IMR-90 (cell line): ENCODE measurements around the gene RTF1. TPM values are rescaled to one million over a fixed set of nuclear protein-coding genes. Genes with fewer than 3 reads are reported as not detected.
A peak's percentile ranks its signal among the peaks of the same experiment; 100 is the strongest.

Source experiments
- ATAC-seq: fragments of 200-7000 bp; cut with Tn5 transposase; 2 replicates; pipeline ENCODE4 v1.9.1; 2020; ENCODE audit warnings: low read depth, mild to moderate bottlenecking, moderate library complexity
- BruUV-seq: library from RNA; stranded (reverse); fragments of 400-500 nt; replicated peaks from 2 replicates; lab custom pipeline; 2021; lab: Mats Ljungman, UMichigan
- CTCF ChIA-PET: fragments of 300-600 bp; formaldehyde crosslinking; extraction: SDS; loops from one replicate; lab custom pipeline; 2021; ENCODE audit warnings: antibody characterized with exemption; lab: Yijun Ruan, JAX
- POLR2A ChIA-PET: fragments of 300-600 bp; sonication (Branson Sonifier 250); formaldehyde crosslinking; loops from one replicate; lab custom pipeline; 2022; ENCODE audit warnings: antibody characterized with exemption; ENCODE audit not compliant: unreplicated experiment; lab: Charles Lee
- DNase-seq: peaks from one replicate; pipeline ENCODE4 v3.0.0; 2013
- H2AFZ ChIP-seq: replicated peaks from 2 replicates; pipeline ENCODE3; 2013; ENCODE audit warnings: low read length, mild to moderate bottlenecking; ENCODE audit not compliant: poor library complexity
- H2AK5ac ChIP-seq: 2 replicates; pipeline ENCODE4 v1.6.1; 2013; ENCODE audit warnings: low read depth, low read length, inconsistent platforms
- H2AK9ac ChIP-seq: replicated peaks from 2 replicates; pipeline ENCODE3; 2013; ENCODE audit warnings: mild to moderate bottlenecking, low read depth, low read length, moderate library complexity; ENCODE audit not compliant: poor library complexity
- H2BK120ac ChIP-seq: 2 replicates; pipeline ENCODE4 v1.6.1; 2013; ENCODE audit warnings: low read depth, low read length, inconsistent platforms
- H2BK15ac ChIP-seq: 3 replicates; pipeline ENCODE4 v1.6.1; 2013; ENCODE audit warnings: low read depth, low read length, inconsistent platforms
- H2BK20ac ChIP-seq: 2 replicates; pipeline ENCODE4 v1.6.1; 2013; ENCODE audit warnings: low read depth, mild to moderate bottlenecking, inconsistent platforms, low read length, moderate library complexity
- H2BK5ac ChIP-seq: 2 replicates; pipeline ENCODE4 v1.6.1; 2013; ENCODE audit warnings: mild to moderate bottlenecking, low read depth, low read length, inconsistent platforms; ENCODE audit not compliant: poor library complexity, severe bottlenecking
- H3K14ac ChIP-seq: replicated peaks from 2 replicates; pipeline ENCODE4 v1.6.1; 2013; ENCODE audit warnings: low read depth, low read length, inconsistent platforms
- H3K18ac ChIP-seq: 2 replicates; pipeline ENCODE4 v1.6.1; 2013; ENCODE audit warnings: low read depth, low read length, control low read depth
- H3K23ac ChIP-seq: 2 replicates; pipeline ENCODE4 v1.6.1; 2013; ENCODE audit warnings: low read depth, low read length, inconsistent platforms
- H3K27ac ChIP-seq: 2 replicates; pipeline ENCODE4 v1.5.1; 2013; ENCODE audit warnings: mild to moderate bottlenecking, control low read depth, low read length; ENCODE audit not compliant: insufficient read depth
- H3K27me3 ChIP-seq: 2 replicates; pipeline ENCODE4 v1.6.1; 2013; ENCODE audit warnings: low read length; ENCODE audit not compliant: control insufficient read depth, insufficient read depth
- H3K36me3 ChIP-seq: 2 replicates; pipeline ENCODE4 v1.6.1; 2013; ENCODE audit warnings: low read length, mixed read lengths; ENCODE audit not compliant: control insufficient read depth, insufficient read depth
- H3K4ac ChIP-seq: 2 replicates; pipeline ENCODE4 v1.6.1; 2013; ENCODE audit warnings: low read depth, low read length, inconsistent platforms
- H3K4me1 ChIP-seq: 2 replicates; pipeline ENCODE4 v1.6.1; 2013; ENCODE audit warnings: low read length, mixed read lengths; ENCODE audit not compliant: control insufficient read depth, insufficient read depth
- H3K4me2 ChIP-seq: 2 replicates; pipeline ENCODE4 v1.6.1; 2013; ENCODE audit warnings: low read depth, mild to moderate bottlenecking, control low read depth, low read length, moderate library complexity
- H3K4me3 ChIP-seq: 2 replicates; pipeline ENCODE4 v1.5.1; 2013; ENCODE audit warnings: low read depth, mild to moderate bottlenecking, control low read depth, low read length, moderate library complexity; ENCODE audit not compliant: insufficient read depth
- H3K56ac ChIP-seq: 2 replicates; pipeline ENCODE4 v1.6.1; 2013; ENCODE audit warnings: low read length, inconsistent platforms; ENCODE audit not compliant: insufficient read depth; ENCODE audit errors: extremely low read depth
- H3K79me1 ChIP-seq, 2 experiments: 2 replicates each; pipeline ENCODE4 v1.6.1; 2013; ENCODE audit warnings: low read length in 2 of 2, inconsistent platforms in 1 of 2, low read depth in 1 of 2
- H3K9ac ChIP-seq: 2 replicates; pipeline ENCODE4 v1.6.1; 2013; ENCODE audit warnings: low read depth, low read length, control low read depth
- H3K9me1 ChIP-seq: 2 replicates; pipeline ENCODE4 v1.6.1; 2013; ENCODE audit warnings: low read length, inconsistent platforms; ENCODE audit not compliant: insufficient read depth
- H3K9me3 ChIP-seq: 2 replicates; pipeline ENCODE4 v1.6.1; 2013; ENCODE audit warnings: low read length; ENCODE audit not compliant: control insufficient read depth, insufficient read depth
- H4K20me1 ChIP-seq: 2 replicates; pipeline ENCODE4 v1.6.1; 2013; ENCODE audit warnings: low read length, inconsistent platforms; ENCODE audit not compliant: insufficient read depth
- H4K5ac ChIP-seq: 2 replicates; pipeline ENCODE4 v1.6.1; 2013; ENCODE audit warnings: mild to moderate bottlenecking, low read depth, low read length, control low read depth
- H4K8ac ChIP-seq, 2 experiments: 2 replicates each; pipeline ENCODE4 v1.6.1; 2013; ENCODE audit warnings: low read depth in 2 of 2, low read length in 2 of 2, control low read depth in 1 of 2, inconsistent platforms in 1 of 2
- H4K91ac ChIP-seq: 2 replicates; pipeline ENCODE4 v1.6.1; 2013; ENCODE audit warnings: low read depth, low read length, inconsistent platforms; ENCODE audit not compliant: insufficient read depth
- BHLHE40 ChIP-seq: fragments of 150-350 bp; IDR thresholded peaks from 2 replicates; pipeline ENCODE4 v1.6.1; 2016; ENCODE audit warnings: mild to moderate bottlenecking, low read depth, low read length
- CHD1 ChIP-seq: IDR thresholded peaks from 2 replicates; pipeline ENCODE4 v1.6.1; 2012; ENCODE audit warnings: low read depth, low read length, improper control_type of control experiment
- ELK1 ChIP-seq: fragments of 150-350 bp; IDR thresholded peaks from 2 replicates; pipeline ENCODE4 v1.6.1; 2016; ENCODE audit warnings: low read depth, mild to moderate bottlenecking, low read length, moderate library complexity, borderline replicate concordance
- MXI1 ChIP-seq: IDR thresholded peaks from 2 replicates; pipeline ENCODE4 v1.6.1; 2012; ENCODE audit warnings: low read depth, mild to moderate bottlenecking, low read length, moderate library complexity, borderline replicate concordance
- POLR2A ChIP-seq: IDR thresholded peaks from 2 replicates; pipeline ENCODE4 v1.6.1; 2012; ENCODE audit warnings: mild to moderate bottlenecking, low read depth, low read length
- RAD21 ChIP-seq: IDR thresholded peaks from 2 replicates; pipeline ENCODE4 v1.6.1; 2012; ENCODE audit warnings: low read length, improper control_type of control experiment
- SMC3 ChIP-seq: fragments of 150-350 bp; IDR thresholded peaks from 2 replicates; pipeline ENCODE4 v1.6.1; 2016; ENCODE audit warnings: low read depth, mild to moderate bottlenecking, antibody characterized with exemption, low read length, moderate library complexity
- WGBS, 2 experiments: methylation state at CpG; one replicate each; pipeline versions ENCODE4 v1.1.5 to v1.1.7; 2013; ENCODE audit warnings: missing lambda C conversion rate in 2 of 2; ENCODE audit not compliant: insufficient read length in 1 of 2; ENCODE audit errors: extremely low coverage in 2 of 2; 5-methylcytosine and 5-hydroxymethylcytosine counted together
- dilution Hi-C: fragments of 300-500 bp; cut with HindIII; formaldehyde crosslinking; loops from one replicate; pipeline ENCODE4 v1.14.3; 2018; ENCODE audit warnings: low sequenced_read_pairs; ENCODE audit not compliant: unreplicated experiment
- in situ Hi-C: fragments of 300-500 bp; cut with MboI; formaldehyde crosslinking; loops from 3 replicates; pipeline ENCODE4 v1.14.3; 2019; ENCODE audit warnings: low sequenced_read_pairs, inconsistent platforms, mixed read lengths
- intact Hi-C: fragments of 100-400 bp; cut with micrococcal nuclease; formaldehyde crosslinking; loops from 2 replicates; pipeline ENCODE4 v1.10.0; 2022
- polyA plus RNA-seq, 3 experiments: library from polyadenylated mRNA; depleted of rRNA; stranded (reverse); fragments of >200 nt; gene quantifications; 2 replicates each; pipeline ENCODE4 v1.2.3, GENCODE V29; 2012; ENCODE audit warnings: low replicate concordance in 1 of 3
- total RNA-seq: library from RNA; depleted of rRNA; stranded (reverse); fragments of >200 nt; gene quantifications from 2 replicates; pipeline ENCODE4 v1.2.3, GENCODE V29; 2012
- TF ChIP-seq, protein P1 (sequence below): conservative IDR thresholded peaks from 2 replicates; pipeline ENCODE4 v1.5.1; 2012; ENCODE audit warnings: mild to moderate bottlenecking, low read depth, low read length, improper control_type of control experiment

Gene RTF1
- total and polyA plus RNA-seq, 2 of the 4 experiments (the other 2 are of a cell fraction), result 15.1 to 24.3 TPM

DNA sequence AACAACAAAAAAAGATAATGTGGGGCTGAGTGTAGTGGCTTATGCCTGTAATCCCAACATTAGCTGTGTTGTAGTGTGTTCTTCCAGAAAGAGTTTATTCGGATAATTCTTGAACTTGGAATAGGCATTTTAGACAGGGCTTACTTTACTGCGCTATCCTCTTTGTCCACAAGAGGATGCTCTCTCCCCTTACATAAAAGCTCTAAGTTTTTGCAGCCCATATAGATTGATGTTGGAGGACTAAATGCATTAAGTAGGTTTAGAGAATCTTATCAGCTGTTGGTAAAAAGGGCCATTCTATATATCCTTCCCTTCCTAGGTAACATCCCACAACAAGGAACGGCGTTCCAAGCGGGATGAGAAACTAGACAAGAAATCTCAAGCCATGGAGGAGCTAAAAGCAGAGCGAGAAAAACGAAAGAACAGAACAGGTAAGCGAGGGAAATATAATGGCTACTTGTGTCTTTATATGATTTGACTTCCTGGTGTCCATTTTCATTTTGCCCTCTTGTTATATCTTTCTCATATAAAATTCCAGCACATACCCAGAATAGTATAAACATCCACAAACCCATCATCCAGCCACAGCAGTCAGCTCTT lies 49.0 kb downstream of the RTF1 start:
- no peak overlapping the region for H2BK15ac ChIP-seq
- intact Hi-C loops, result loop anchor here (1.0 to 10.0 kb wide), 6 partner anchors 76 to 438 kb away; partner anchors contain the start of genes RPAP1 and TYRO3
- no peak overlapping the region for H3K9ac ChIP-seq
- no peak overlapping the region for H4K5ac ChIP-seq
- H3K14ac ChIP-seq, result no peak overlapping the region
- 0 out of 2 replicates have a peak, but pooled peaks cover 10% of the 10 kb centered on the region for H4K20me1 ChIP-seq
- DNase-seq, result peak; percentile 74
- no TSS peak for BruUV-seq
- peaks cover 33% of the 10 kb centered on the region for H3K36me3 ChIP-seq
- no peak overlapping the region for H3K4ac ChIP-seq
- TF ChIP-seq POLR2A (0 out of 2 replicates have a peak, but pooled peaks have one; percentile 25), SMC3 (peak; percentile 85), RAD21 (peak; percentile 91), ELK1 (no peak), MXI1 (no peak), BHLHE40 (no peak), CHD1 (no peak)
- TF ChIP-seq, protein P1, sequence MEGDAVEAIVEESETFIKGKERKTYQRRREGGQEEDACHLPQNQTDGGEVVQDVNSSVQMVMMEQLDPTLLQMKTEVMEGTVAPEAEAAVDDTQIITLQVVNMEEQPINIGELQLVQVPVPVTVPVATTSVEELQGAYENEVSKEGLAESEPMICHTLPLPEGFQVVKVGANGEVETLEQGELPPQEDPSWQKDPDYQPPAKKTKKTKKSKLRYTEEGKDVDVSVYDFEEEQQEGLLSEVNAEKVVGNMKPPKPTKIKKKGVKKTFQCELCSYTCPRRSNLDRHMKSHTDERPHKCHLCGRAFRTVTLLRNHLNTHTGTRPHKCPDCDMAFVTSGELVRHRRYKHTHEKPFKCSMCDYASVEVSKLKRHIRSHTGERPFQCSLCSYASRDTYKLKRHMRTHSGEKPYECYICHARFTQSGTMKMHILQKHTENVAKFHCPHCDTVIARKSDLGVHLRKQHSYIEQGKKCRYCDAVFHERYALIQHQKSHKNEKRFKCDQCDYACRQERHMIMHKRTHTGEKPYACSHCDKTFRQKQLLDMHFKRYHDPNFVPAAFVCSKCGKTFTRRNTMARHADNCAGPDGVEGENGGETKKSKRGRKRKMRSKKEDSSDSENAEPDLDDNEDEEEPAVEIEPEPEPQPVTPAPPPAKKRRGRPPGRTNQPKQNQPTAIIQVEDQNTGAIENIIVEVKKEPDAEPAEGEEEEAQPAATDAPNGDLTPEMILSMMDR, result peak; percentile 97
- no peaks in the 10 kb centered on the region for H3K27me3 ChIP-seq
- H4K8ac ChIP-seq, result no peak overlapping the region
- ATAC-seq, result peak; percentile 91
- H3K4me2 ChIP-seq, result no peak overlapping the region
- POLR2A ChIA-PET, result no interaction called here
- no peak overlapping the region for H3K27ac ChIP-seq
- no peak overlapping the region for H3K4me3 ChIP-seq
- no peak overlapping the region for H3K23ac ChIP-seq
- no peaks in the 10 kb centered on the region; the same call in 1 of the 2 replicates for H3K9me1 ChIP-seq
- in situ Hi-C loops, result no loop called here
- WGBS, 2 experiments, result no CpG with 5 or more reads among the region's 8 CpGs
- H2AK5ac ChIP-seq, result no peak overlapping the region
- H2BK5ac ChIP-seq, result no peak overlapping the region
- H3K9me3 ChIP-seq, result no peaks in the 10 kb centered on the region
- CTCF ChIA-PET, result interaction anchor here (0.6 to 1.9 kb wide), 15 partner anchors 8 to 308 kb away, joined by 3 to 11 read pairs (median 3); partner anchors contain the start of gene MAPKBP1
- no peak overlapping the region for H2BK20ac ChIP-seq
- no peak overlapping the region for H3K56ac ChIP-seq
- no peak overlapping the region for H4K91ac ChIP-seq
- dilution Hi-C loops, result no loop called here
- no peak overlapping the region for H2AFZ ChIP-seq
- no peak overlapping the region for H2AK9ac ChIP-seq
- H3K79me1 ChIP-seq, result peaks cover 8 to 23% of the 10 kb centered on the region in 2 experiments; a peak in 3 of 4 replicates
- peaks cover 4% of the 10 kb centered on the region for H3K4me1 ChIP-seq
- H2BK120ac ChIP-seq, result no peak overlapping the region
- H3K18ac ChIP-seq, result no peak overlapping the region
